ENCODE data around the gene MARCHF6.
A peak's percentile ranks its signal among the peaks of the same experiment; 100 is the strongest.

The MARCHF6 gene

GRCh38 chr5:10353241-10354047, at the start of gene MARCHF6:
MARCHF6 (plus strand) TSS chr5:10353695; CDS start chr5:10353899, 204 bp downstream.
- peak; percentile 93 for DNase-seq (ENCODE audit: low read depth)

- no peak for DNase-seq (ENCODE audit: low read depth)
Measured at GRCh38 chr5:10303699-10304170, 49.8 kb upstream of the MARCHF6 start.

- DNase-seq (ENCODE audit: low read depth) = no peak
Measured at GRCh38 chr5:10304932-10305331, 48.6 kb upstream of the MARCHF6 start.

- no peak for DNase-seq (ENCODE audit: low read depth)
Measured at GRCh38 chr5:10306114-10306513, 47.4 kb upstream of the MARCHF6 start.

- DNase-seq (ENCODE audit: low read depth) = no peak
Measured at GRCh38 chr5:10306806-10307205, 46.7 kb upstream of the MARCHF6 start.

- peak; percentile 72 for DNase-seq (ENCODE audit: low read depth)
Measured at GRCh38 chr5:10307206-10308148, 46.0 kb upstream of the MARCHF6 start, which contains the start of gene CMBL. CMBL (minus strand) TSS chr5:10307902; CDS start chr5:10290762, 17,140 bp downstream.

GRCh38 chr5:10308844-10309243, 44.7 kb upstream of the MARCHF6 start:
- DNase-seq (ENCODE audit: low read depth) = no peak

GRCh38 chr5:10310066-10310779, 43.3 kb upstream of the MARCHF6 start:
- peak; percentile 54 for DNase-seq (ENCODE audit: low read depth)

- DNase-seq (ENCODE audit: low read depth) = peak; percentile 48
Measured at GRCh38 chr5:10310835-10311570, 42.5 kb upstream of the MARCHF6 start.

GRCh38 chr5:10311595-10312425, 41.7 kb upstream of the MARCHF6 start:
- no peak for DNase-seq (ENCODE audit: low read depth)

- no peak for DNase-seq (ENCODE audit: low read depth)
Measured at GRCh38 chr5:10315201-10315600, 38.3 kb upstream of the MARCHF6 start.

GRCh38 chr5:10315824-10316509, 37.5 kb upstream of the MARCHF6 start:
- no peak for DNase-seq (ENCODE audit: low read depth)

GRCh38 chr5:10317825-10318682, 35.4 kb upstream of the MARCHF6 start:
- DNase-seq (ENCODE audit: low read depth) = peak; percentile 29

- peak; percentile 83 for DNase-seq (ENCODE audit: low read depth)
Measured at GRCh38 chr5:10319202-10319851, 34.2 kb upstream of the MARCHF6 start.

- DNase-seq (ENCODE audit: low read depth) = no peak
Measured at GRCh38 chr5:10320793-10321192, 32.7 kb upstream of the MARCHF6 start.

GRCh38 chr5:10321882-10322281, 31.6 kb upstream of the MARCHF6 start:
- no peak for DNase-seq (ENCODE audit: low read depth)

- no peak for DNase-seq (ENCODE audit: low read depth)
Measured at GRCh38 chr5:10323588-10324488, 29.7 kb upstream of the MARCHF6 start.

Data from iris pigment epithelial cell (primary cell).